ENCODE data around the gene STRA8.

Gene STRA8

GRCh38 chr7:135235841-135236240 lies 2.2 kb downstream of the STRA8 start:
- no peak overlapping the region for H3K4me3 ChIP-seq (ENCODE audit: low read depth, low read length)
- no peak for DNase-seq (ENCODE audit: low read depth)
- TF ChIP-seq CTCF (IDR thresholded peaks at IDR 0.05; ENCODE audit: low read depth, low read length) (no peak), MYC (IDR thresholded peaks at IDR 0.05; ENCODE audit: low read depth, low read length) (no peak), MAX (IDR thresholded peaks at IDR 0.05; ENCODE audit: low read depth, low read length) (no peak), POLR2A (IDR thresholded peaks at IDR 0.05; ENCODE audit: extremely low read depth, insufficient read length) (no peak)

- H3K4me3 ChIP-seq (ENCODE audit: low read depth, low read length): no peak overlapping the region
- peak; percentile 62 for DNase-seq (ENCODE audit: low read depth)
- TF ChIP-seq MYC (IDR thresholded peaks at IDR 0.05; ENCODE audit: low read depth, low read length) (no peak), CTCF (IDR thresholded peaks at IDR 0.05; ENCODE audit: low read depth, low read length) (no peak), POLR2A (IDR thresholded peaks at IDR 0.05; ENCODE audit: extremely low read depth, insufficient read length) (no peak), MAX (IDR thresholded peaks at IDR 0.05; ENCODE audit: low read depth, low read length) (no peak)
Measured at GRCh38 chr7:135236727-135237126, 3.1 kb downstream of the STRA8 start.

GRCh38 chr7:135238112-135238744 lies 4.6 kb downstream of the STRA8 start:
- no peak overlapping the region for H3K4me3 ChIP-seq (ENCODE audit: low read depth, low read length)
- peak; percentile 40 for DNase-seq (ENCODE audit: low read depth)
- peak; percentile 64 for TF ChIP-seq CTCF (IDR thresholded peaks at IDR 0.05; ENCODE audit: low read depth, low read length)
- TF ChIP-seq MAX (IDR thresholded peaks at IDR 0.05; ENCODE audit: low read depth, low read length): no peak

GRCh38 chr7:135239263-135239662 lies 5.6 kb downstream of the STRA8 start:
- TF ChIP-seq CTCF (IDR thresholded peaks at IDR 0.05; ENCODE audit: low read depth, low read length): no peak
- no peak for TF ChIP-seq MYC (IDR thresholded peaks at IDR 0.05; ENCODE audit: low read depth, low read length)
- TF ChIP-seq POLR2A (IDR thresholded peaks at IDR 0.05; ENCODE audit: extremely low read depth, insufficient read length): no peak
- no peak for TF ChIP-seq MAX (IDR thresholded peaks at IDR 0.05; ENCODE audit: low read depth, low read length)
- DNase-seq (ENCODE audit: low read depth): no peak
- no peak overlapping the region for H3K4me3 ChIP-seq (ENCODE audit: low read depth, low read length)

GRCh38 chr7:135240441-135240840 lies 6.8 kb downstream of the STRA8 start:
- DNase-seq (ENCODE audit: low read depth): no peak
- H3K4me3 ChIP-seq (ENCODE audit: low read depth, low read length): no peak overlapping the region
- TF ChIP-seq MAX (IDR thresholded peaks at IDR 0.05; ENCODE audit: low read depth, low read length): no peak
- TF ChIP-seq CTCF (IDR thresholded peaks at IDR 0.05; ENCODE audit: low read depth, low read length): no peak
- TF ChIP-seq MYC (IDR thresholded peaks at IDR 0.05; ENCODE audit: low read depth, low read length): no peak
- TF ChIP-seq POLR2A (IDR thresholded peaks at IDR 0.05; ENCODE audit: extremely low read depth, insufficient read length): no peak
